Measurements from ENCODE around the gene TAF4B.

TAF4B gene

DNA sequence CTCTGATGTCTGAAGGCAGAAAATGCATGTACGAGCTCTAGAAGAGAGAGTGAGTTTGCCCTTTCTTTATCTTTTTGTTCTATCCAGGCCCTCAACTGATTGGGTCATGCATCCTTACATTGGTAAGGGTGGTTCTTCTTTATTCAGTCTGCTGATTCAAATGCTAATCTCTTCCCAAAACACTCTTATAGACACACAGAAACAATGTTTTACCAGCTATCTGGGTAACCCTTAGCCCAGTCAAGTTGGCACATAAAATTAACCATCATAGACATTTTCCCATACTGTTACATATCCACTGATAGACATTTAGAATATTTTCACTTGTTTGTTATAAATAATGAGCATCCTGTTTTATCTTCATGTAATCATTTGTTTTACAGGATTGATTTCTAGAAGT, 141.2 kb downstream of the TAF4B start:
- Histone ChIP-seq H3K4me1 (ENCODE audit: insufficient read depth, low read length, severe bottlenecking) (no peaks in the 10 kb centered on the region), H3K36me3 (ENCODE audit: insufficient read depth, low read length) (peaks cover 19% of the 10 kb centered on the region), H4K20me1 (ENCODE audit: insufficient read depth, low read length) (no peaks in the 10 kb centered on the region), H3K4me3 (ENCODE audit: low read depth, low read length, poor library complexity, severe bottlenecking) (no peak overlapping the region), H3F3A (ENCODE audit: insufficient read depth, low read length) (no peaks in the 10 kb centered on the region), H3K4me2 (ENCODE audit: low read length) (no peak overlapping the region), H3K9me2 (ENCODE audit: low read depth, low read length) (no peaks in the 10 kb centered on the region), H3K27me3 (ENCODE audit: insufficient read depth, low read length) (no peaks in the 10 kb centered on the region), H3K9me3 (ENCODE audit: low read length) (no peaks in the 10 kb centered on the region), H2AFZ (ENCODE audit: low read length) (no peak overlapping the region), H3K9ac (ENCODE audit: low read length) (no peak overlapping the region), H3K27ac (ENCODE audit: low read depth, low read length, poor library complexity, severe bottlenecking) (no peak overlapping the region), H3K79me2 (ENCODE audit: insufficient read depth, low read length) (no peaks in the 10 kb centered on the region)
- TF ChIP-seq, protein P1, sequence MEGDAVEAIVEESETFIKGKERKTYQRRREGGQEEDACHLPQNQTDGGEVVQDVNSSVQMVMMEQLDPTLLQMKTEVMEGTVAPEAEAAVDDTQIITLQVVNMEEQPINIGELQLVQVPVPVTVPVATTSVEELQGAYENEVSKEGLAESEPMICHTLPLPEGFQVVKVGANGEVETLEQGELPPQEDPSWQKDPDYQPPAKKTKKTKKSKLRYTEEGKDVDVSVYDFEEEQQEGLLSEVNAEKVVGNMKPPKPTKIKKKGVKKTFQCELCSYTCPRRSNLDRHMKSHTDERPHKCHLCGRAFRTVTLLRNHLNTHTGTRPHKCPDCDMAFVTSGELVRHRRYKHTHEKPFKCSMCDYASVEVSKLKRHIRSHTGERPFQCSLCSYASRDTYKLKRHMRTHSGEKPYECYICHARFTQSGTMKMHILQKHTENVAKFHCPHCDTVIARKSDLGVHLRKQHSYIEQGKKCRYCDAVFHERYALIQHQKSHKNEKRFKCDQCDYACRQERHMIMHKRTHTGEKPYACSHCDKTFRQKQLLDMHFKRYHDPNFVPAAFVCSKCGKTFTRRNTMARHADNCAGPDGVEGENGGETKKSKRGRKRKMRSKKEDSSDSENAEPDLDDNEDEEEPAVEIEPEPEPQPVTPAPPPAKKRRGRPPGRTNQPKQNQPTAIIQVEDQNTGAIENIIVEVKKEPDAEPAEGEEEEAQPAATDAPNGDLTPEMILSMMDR (IDR thresholded peaks at IDR 0.05; ENCODE audit: low read length) = no peak
- TF ChIP-seq EZH2 (IDR thresholded peaks at IDR 0.05; ENCODE audit: borderline replicate concordance, low read length) = no peak

DNA sequence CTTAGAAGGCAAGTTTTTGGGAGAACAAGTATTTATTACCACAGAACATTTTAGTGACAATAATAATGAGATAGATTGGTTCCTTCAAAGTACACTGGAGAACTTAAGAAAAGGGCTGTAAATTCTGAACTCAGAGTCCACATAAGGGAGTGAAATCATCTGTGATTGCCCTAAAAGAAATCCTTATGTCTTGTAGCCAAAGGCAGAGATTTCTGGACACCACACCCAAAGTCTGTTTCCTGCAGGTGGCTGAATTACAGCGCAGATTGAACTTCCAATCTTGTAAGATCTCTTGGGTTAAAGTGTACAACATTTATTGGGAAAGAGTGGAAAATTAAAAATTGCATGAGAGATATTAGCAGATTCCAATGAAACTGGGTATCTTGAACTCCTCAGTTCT, 143.8 kb downstream of the TAF4B start:
- Histone ChIP-seq H3K4me1 (ENCODE audit: insufficient read depth, low read length, severe bottlenecking) (no peaks in the 10 kb centered on the region), H4K20me1 (ENCODE audit: insufficient read depth, low read length) (no peaks in the 10 kb centered on the region), H3K9ac (ENCODE audit: low read length) (no peak overlapping the region), H3K27me3 (ENCODE audit: insufficient read depth, low read length) (no peaks in the 10 kb centered on the region), H3K4me3 (ENCODE audit: low read depth, low read length, poor library complexity, severe bottlenecking) (no peak overlapping the region), H3K4me2 (ENCODE audit: low read length) (no peak overlapping the region), H3K36me3 (ENCODE audit: insufficient read depth, low read length) (peaks cover 25% of the 10 kb centered on the region), H3K9me3 (ENCODE audit: low read length) (no peaks in the 10 kb centered on the region), H2AFZ (ENCODE audit: low read length) (no peak overlapping the region), H3F3A (ENCODE audit: insufficient read depth, low read length) (no peaks in the 10 kb centered on the region), H3K27ac (ENCODE audit: low read depth, low read length, poor library complexity, severe bottlenecking) (no peak overlapping the region), H3K79me2 (ENCODE audit: insufficient read depth, low read length) (no peaks in the 10 kb centered on the region), H3K9me2 (ENCODE audit: low read depth, low read length) (no peaks in the 10 kb centered on the region)
- TF ChIP-seq, protein P1 (IDR thresholded peaks at IDR 0.05; ENCODE audit: low read length) = no peak
- TF ChIP-seq EZH2 (IDR thresholded peaks at IDR 0.05; ENCODE audit: borderline replicate concordance, low read length) = no peak

DNA sequence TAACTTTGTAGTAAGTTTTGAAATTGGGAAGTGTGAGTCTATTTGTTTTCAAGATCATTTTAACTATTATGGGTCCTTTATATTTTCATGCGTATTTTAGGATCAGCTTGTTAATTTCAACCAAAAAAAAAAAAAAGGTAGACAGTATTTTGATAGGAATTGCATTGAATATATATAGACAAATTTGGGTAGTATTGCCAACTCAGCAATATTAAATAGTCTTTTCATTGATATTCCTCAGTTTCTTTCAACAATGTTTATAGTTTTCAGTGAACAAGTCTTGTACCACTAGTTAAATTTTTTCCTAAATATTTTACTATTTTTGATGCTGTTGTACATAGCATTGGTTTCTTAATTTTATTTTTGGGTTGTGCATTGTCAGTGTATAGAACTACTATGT, 149.9 kb downstream of the TAF4B start:
- H3F3A ChIP-seq (ENCODE audit: insufficient read depth, low read length) = no peaks in the 10 kb centered on the region
- no peak for TF ChIP-seq EZH2 (IDR thresholded peaks at IDR 0.05; ENCODE audit: borderline replicate concordance, low read length)
- TF ChIP-seq, protein P1 (IDR thresholded peaks at IDR 0.05; ENCODE audit: low read length) = no peak
- H3K27me3 ChIP-seq (ENCODE audit: insufficient read depth, low read length) = no peaks in the 10 kb centered on the region

More for the DNA sequence above, 149.9 kb downstream of the TAF4B start:
- H3K4me3 ChIP-seq (ENCODE audit: low read depth, low read length, poor library complexity, severe bottlenecking) = no peak overlapping the region
- no peak overlapping the region for H3K27ac ChIP-seq (ENCODE audit: low read depth, low read length, poor library complexity, severe bottlenecking)
- H3K9me2 ChIP-seq (ENCODE audit: low read depth, low read length) = no peaks in the 10 kb centered on the region
- H3K4me1 ChIP-seq (ENCODE audit: insufficient read depth, low read length, severe bottlenecking) = no peaks in the 10 kb centered on the region
- no peaks in the 10 kb centered on the region for H3K9me3 ChIP-seq (ENCODE audit: low read length)
- H3K79me2 ChIP-seq (ENCODE audit: insufficient read depth, low read length) = no peaks in the 10 kb centered on the region
- no peak overlapping the region for H3K4me2 ChIP-seq (ENCODE audit: low read length)
- no peak overlapping the region for H3K9ac ChIP-seq (ENCODE audit: low read length)
- no peak overlapping the region for H2AFZ ChIP-seq (ENCODE audit: low read length)
- H4K20me1 ChIP-seq (ENCODE audit: insufficient read depth, low read length) = no peaks in the 10 kb centered on the region
- H3K36me3 ChIP-seq (ENCODE audit: insufficient read depth, low read length) = peaks cover 10% of the 10 kb centered on the region; the same call in 1 of the 2 replicates

Measured in OCI-LY1 (cell line).